COLO668 (cell line): ENCODE results near the gene SS18L1.
"Not testable (repeated sequence)": the region's sequence is repeated elsewhere in the genome, so short reads cannot be mapped to it uniquely, and the experiment has no call there.

ENCODE experiments used
- DNase-seq: peaks from one replicate; lab custom pipeline; 2025; ENCODE audit not compliant: unreplicated experiment; lab: John Stamatoyannopoulos, UW

Gene SS18L1

DNA sequence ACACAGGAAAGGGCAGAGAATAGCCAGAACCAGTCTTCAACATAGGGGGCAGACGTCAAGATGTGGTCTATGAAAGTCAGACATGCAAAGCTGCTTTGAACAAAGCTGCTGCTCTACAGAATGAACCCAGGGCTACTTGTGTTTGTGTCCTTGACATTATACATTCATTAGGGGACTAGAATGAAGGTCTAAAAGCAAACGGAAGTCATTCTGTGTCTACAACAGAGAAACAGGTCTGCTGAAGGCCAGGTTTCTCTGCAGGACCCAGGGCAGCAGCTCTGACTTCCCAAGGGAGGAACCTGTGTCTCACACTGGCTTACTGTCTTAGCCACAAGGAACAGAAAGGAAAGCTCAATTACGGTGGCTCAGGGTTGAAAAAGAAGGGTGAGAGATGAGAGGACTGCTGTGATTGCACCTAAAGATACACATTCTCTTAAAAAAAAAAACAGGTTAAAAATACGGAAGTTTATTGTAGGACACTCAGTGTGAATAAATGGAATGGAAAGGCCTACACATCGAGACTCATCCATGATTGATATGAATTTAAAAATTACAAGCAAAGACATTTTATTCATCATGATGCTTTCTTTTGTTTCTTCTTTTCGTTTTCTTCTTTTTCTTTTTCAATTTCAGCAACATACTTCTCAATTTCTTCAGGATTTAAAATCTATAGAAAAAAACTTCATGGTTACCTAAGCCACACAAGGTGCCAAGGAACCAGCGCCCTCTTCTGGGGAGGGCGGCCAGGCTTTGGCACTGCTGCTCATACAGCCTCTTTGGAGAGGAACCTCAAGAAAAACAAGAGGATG, 7.1 kb upstream of the SS18L1 start:
- DNase-seq = peak; percentile 71

DNA sequence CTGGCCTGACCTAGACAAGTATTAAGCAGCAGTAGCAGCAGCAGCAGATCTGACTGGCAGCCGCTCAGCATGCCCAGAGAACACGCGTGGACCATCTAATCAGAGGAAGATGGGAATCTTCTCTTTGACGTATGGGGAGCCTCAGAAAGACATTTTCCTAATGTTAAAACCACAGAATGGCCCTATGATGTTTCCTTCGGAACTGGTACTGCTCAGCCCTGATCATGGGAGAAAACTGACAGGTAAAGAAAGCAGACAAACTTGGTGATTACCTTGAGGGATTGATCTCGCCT, 6.5 kb upstream of the SS18L1 start:
- no peak for DNase-seq

DNA sequence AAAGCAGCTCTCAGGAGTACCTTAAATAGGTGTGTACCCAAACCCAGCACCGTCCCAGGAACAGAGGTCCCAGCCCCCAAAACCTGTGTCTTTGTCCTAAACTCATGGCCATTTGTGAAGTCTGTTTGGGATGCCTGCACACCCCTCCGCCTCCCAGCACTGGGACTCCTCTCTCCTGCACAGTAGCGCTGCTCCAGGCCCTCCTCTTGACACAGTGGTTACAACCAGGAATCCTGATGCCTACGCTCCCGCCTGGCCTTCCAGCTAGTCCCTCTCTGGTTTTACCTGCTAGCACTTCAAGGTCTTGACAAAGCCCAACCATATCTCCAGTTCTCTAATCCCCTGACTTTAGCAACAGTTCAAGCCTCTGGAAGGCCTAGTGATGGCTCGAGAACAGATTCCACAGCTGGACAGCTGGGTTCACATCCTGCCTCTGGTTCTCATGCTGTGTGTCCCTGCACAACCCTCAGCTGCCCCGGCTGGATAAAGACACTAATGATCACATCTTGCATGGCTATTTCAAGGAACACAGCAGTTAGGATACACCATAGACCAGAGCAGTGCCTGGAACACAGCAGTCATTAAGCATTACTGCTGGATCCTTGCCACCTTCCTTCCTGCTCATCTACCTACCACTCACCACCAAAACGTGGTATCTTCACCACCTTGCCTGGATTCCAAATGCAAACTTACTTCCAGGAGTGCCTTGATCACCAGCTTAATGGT, 5.9 kb upstream of the SS18L1 start:
- DNase-seq = no peak

DNA sequence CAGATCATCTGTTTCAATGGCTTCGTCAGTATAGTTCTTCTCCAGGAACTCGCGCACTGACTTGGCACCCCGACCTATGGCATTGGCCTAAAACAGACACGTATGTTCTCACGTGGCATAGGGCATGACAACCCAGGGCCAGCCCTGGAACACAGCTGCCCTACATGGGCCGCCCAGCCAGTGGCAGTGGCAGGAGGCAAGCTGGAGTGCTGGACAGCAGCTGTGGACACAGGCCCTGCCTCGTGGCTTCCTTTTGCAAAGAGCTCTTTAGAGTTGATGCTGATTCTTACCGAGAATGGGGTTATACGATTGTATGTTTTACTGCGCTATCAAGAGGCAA, 5.4 kb upstream of the SS18L1 start:
- no peak for DNase-seq

DNA sequence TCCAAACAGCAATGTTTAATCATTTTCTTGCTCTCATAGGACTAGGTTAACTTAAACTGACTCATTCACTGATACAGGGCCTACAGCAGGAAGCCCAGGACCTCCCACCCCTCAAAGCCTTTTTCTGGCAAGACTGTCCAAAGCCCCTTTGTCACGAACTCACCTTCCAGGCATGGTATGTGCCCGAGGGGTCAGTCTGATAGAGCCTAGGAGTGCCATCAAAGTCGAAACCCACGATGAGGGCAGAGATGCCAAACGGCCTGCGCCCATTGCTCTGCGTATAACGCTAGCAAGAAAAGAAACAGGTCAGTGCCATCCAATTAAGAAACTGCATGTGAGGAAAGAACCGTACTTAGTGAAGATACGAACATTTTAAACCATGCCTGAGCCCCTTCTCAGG, 4.7 kb upstream of the SS18L1 start:
- no peak for DNase-seq

DNA sequence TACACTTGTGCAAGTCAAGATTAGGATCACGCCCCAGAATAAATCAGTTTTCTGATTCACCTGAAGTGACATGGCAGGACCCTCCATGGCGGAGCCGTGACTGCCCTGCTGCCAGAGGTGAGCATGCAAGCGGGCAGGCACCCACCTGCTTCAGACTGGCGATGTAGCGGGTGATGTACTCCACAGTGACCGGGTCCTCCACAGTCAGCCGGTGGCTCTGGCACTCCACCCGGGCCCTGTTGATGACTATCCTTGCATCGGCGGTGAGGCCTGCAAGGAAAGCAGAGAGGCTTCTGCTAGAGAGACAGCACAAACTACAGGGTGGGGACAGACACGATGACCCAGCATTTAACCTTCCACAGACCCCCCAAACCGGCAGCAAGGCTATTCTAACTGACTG, 3.9 kb upstream of the SS18L1 start:
- DNase-seq = no peak

DNA sequence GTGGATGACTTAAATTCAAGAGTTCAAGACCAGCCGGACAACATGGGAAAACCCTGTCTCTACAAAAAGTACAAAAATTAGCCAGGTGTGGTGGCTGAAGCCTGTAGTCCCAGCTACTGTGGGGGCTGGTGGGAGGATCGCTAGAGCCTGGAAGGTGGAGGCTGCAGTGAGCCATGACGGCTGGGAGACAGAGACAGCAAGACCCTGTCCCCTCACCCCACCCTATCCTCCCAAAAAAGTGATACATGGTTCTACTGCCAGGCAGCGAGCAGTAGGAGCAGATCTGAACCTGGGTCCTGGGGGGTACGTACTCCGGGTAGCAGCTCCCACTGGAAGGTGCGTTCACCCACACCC, 2.5 kb upstream of the SS18L1 start:
- no peak for DNase-seq

DNA sequence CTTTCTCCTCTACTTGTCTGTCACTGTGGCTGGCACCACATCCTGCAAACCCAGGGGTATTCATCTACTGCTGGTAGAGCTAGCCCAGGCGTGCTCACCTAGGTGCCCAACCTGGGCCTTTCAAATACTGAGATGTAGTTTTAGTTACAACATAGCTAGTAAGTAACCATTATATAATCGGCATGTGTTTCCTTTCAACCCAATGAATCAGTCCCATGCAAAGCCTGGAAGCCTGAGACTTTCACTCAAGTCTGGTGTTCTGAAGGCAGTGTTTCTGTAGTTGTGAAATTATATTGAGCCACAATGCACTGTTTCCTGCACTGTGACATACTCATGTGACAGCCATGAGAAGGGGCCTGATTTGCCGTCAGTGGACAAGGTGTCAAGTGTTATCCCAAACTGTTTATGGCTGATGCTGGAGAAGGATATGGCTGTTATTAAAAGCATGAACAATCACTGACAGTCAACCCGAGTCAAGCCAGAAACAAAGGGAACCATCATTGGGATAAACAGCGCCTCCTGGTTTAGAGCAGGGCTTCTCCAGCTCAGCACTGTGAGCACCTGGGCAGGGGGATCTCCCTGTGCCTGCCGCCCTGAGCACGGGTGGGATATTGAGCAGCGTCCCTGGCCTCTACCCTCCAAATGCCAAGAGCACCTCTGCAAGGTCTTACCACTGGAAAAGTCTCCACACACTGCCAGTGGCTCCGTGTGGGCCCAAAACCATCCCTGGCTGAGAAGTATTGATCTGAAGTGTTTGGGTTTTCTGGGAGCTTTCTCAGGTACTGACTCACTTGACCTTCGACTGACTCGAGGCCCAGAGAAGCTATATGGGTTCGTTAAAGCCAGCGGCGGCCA, 1.9 kb upstream of the SS18L1 start:
- DNase-seq = peak; percentile 41

DNA sequence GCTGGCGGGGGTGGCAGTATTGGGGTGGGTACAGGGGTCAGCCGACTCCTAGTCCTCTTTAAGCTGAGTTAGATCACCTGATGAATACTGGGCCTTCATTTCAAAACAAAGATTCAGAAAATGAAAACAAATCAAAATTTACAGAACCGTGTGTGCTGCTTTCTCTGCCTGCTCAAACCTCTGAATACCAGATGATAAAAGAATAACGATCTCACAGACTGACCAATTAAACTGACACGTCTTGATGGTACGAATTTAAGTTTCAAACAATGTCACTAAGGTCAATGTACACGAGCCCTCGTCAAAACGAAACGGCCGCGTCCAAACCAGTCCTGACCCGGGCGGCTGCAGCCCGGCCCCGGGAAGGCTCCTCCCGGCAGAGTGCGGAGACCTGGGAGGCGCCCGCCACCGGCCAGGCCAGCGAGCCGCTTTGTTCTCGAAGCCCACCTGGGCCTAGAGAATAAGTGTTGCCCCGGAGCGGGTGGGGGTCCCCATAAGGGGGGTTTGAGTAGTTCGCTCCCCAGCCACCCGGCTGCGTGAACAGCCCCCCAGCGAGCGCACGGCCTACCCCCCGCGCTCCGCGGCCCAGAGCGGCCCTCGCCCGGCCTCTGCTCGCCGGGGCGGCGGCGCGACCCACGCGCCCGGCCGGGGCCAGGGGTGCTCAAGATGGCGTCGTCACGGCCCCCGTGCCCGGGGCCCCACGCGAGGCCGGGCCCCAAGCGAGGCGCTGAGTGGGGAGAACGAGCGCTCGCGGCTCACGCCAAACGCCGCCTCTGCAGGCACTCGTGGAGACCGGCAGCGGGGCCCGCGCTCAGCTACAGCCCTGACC, 1.1 kb upstream of the SS18L1 start:
- peak; percentile 51 for DNase-seq

DNA sequence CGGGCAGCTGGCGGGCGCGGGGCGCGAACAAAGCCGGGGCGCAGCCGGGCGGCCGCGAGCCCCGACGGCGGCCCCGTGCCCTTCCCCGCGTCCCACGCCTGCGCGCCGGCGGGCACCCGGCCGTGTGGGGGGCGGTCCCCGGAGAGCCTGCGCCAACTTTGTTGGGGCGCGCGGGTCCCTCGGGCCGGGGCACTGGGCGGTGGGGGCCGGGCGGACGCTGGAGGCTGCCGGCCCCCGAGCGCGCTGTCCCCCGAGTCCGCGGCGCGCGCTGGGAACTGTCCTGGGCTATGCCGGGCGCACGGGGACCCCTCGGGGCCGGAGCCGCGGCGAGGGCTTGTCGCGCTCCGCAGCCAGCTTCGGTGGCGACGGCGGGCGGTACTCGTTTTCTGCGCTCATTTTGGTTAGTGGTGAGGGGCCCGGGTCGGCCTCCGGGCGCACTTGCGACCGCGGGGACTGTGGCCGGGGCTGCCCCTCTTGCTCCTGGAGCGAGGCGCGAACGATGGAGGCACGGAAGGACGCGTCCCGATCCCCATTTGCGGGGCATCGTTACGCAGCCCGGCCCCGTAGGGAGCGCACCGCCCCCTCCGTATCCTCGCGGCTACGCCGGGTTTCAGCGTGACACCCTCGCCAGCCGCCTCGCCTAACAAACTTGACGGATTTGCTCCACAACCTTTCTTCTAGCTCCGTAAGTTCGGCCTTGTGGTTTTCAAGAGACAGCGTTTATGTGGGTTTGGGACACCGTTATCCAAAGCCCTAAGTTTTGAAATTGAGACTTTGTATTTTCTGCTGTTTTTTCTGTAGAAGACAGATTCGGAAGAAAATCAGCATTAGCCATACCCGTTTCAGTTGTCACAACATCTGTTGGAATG, 622 bp downstream of the SS18L1 start:
- peak; percentile 77 for DNase-seq

DNA sequence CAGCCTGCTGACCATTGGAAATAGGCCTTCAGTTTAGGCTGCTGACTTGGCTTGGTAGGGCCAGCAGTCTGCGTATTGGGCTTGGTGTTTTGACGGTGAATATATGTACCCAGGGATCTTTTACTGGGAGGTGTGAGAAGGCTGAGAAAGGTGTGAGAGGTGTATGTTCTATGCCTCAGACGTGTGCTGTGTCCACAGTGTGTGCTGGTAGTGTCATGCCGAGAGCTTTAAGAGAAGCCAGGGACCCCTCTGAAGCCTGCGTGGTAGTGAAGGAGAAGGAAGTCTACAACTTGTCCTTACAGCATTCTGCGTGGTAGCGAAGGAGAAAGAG, 2.1 kb downstream of the SS18L1 start:
- no peak for DNase-seq

DNA sequence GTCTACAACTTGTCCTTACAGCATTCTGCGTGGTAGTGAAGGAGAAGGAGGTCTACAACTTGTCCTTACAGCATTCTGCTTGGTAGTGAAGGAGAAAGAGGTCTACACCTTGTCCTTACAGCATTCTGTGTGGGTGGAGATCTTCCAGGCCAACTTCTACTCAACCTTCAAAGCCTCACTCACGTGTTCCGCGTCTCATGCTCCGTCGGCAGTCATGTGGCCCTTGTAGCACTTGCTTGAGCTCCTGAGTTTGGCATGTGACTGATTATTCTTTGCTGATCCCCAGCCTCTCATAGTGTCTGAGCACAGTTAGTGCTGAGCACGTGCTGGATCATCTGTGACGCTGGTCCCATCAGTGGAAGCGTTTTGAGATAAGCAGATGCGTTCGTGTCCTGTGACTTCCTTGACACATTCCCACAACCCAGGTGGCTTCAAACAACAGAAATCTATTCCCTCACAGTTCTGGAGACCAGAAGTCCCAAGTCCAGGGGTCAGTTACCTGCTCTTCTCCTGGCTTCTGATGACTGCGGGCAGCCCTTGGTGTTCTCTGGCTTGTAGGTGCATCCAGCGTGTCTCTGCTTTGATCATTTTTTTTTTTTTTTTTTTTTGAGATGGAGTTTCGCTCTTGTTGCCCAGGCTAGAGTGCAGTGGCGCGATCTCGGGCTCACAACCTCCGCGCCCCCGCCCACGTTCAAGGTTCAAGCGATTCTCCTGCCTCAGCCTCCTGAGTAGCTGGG, 2.6 kb downstream of the SS18L1 start:
- DNase-seq = no peak

DNA sequence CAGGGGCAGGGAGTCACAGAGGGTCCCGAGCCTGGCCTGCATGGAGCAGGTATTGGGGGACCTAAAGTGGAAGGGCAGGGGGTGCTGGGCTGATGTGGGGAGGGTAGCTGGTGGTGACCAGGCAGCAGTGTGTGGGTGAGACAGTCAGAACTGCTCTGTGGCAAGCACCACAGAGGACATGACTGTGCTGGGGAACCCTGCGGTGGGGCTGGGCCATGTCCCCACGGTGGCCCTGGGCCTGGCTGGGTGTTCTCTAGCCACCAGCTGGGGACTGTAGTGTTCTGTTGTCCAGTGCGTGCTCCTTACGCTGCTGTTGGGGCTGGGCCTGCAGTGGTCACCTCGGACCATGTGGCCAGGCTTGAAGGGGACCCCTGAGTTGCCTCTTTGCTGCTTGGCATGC, 3.6 kb downstream of the SS18L1 start:
- DNase-seq = no peak

DNA sequence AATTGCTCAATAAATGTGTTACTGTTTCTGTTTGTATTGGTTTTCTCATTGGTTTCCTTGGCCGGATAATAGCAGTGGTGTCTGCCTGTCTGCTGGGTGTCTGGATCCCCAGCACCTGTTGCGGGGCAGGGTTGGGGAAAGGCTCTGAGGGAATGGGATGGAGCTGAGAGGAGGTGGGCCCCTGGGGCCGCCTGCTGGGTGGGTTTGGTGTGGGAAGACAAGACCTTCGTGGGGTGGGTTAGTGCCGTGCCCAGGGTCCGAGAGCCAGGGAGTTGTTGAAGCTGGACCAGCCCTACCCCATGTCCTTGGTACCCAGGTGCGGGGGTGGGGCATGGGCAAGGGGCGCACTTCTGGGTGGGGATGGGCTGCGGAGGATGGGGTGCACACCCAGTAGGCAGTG, 4.0 kb downstream of the SS18L1 start:
- DNase-seq = no peak

DNA sequence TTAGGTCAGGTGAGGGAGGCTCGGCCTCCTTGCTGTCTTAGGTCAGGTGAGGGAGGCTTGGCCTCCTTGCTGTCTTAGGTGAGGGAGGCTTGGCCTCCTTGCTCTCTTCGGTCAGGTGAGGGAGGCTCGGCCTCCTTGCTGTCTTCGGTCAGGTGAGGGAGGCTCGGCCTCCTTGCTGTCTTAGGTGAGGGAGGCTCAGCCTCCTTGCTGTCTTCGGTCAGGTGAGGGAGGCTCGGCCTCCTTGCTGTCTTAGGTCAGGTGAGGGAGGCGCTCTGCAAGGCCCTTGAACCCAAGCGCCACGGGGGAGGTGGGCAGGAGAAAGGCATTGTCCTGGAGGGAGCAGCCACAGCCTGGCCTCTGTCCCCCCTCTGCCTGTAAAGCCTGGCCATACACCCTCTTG, 4.8 kb downstream of the SS18L1 start:
- not testable (repeated sequence) for DNase-seq

DNA sequence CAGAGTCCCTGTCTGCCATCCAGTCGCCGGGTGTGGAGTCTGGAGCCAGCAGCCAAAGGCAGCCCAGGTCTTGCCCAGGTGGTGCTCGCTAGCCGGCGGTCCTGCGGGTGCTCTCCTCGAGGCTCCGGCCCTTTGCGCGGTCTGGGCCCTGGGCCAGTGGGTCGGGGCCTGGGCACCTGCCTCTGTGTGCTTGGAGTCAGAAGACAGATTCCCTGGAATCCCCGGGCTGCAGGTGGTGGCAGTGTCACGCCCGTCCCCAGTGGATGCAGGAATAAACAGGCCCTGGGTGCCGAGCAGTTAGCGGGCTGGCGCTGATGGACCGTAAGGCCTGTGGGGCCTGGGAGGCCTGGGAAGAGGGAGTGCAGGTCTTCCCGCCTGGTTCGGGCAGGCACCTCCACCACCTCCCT, 5.3 kb downstream of the SS18L1 start:
- DNase-seq = peak; percentile 62

DNA sequence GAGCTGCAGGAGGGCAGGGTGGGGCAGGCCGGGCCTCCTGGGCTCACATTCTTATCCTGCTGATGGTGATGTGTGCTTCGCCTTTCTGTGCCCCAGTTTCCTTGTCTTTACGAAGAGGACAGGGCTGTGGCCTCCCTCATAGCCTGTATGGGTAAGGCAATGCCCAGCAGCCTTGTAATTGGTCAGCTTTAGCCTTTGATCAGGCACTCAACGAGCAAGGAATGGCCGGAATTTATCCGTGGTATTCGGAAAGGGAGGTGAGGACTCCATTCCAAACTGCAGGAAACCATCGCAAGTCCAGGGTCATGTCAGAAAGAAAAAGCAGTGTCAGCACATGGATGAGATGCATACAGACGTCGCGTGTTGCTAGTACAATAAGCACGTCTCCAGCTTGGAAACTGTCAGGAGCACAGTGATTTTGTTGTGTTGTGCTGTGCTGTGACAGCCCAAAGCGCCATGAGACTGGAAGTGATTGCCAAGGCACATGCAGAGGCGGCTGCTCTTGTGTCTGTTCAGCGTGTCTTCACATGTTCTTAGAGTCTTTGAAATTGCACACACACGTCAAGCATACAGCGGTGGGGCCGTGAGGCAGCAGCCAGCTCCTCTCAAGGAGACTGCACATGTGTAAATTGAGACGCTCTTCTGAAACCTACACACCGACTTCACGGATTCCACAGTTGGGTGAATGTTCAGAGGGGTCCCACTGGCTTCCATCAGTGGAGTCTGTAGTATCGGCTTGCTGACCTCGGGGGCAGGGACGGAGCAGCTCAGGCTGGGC, 6.2 kb downstream of the SS18L1 start:
- no peak for DNase-seq

DNA sequence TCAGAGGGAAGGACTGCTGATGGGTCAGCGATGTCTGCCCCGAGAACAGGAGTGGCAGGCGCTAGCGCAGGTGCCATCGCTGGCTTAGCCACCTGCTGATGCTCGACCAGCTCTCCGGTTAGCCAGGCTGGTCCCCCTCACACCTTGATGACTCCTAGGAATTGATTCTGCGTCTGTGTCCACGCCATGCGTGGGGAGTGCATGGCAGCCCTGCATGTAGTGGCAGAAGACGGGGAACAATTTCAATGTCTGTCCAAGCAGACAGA, 6.7 kb downstream of the SS18L1 start:
- no peak for DNase-seq

DNA sequence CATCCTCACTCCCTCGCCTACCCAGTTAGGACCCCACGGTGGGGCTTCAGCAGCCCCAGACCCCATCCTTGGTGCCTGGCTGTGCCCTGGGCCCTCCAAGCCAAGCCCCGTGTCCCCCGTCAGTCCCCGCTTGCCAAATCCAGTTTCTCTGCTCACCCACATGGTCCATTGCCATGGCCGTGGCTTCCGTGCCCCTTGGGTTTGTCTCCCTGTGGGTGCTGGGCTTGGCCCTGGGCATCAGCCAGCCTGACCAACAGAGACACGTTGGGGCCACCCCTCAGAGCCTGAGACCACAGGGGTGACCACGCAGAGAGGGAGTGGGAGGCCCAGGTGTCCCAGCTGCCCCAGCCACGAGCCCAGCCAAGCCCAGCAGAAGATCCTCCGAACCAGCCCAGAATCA, 7.7 kb downstream of the SS18L1 start:
- DNase-seq = no peak
